ENCODE data around the gene YWHAB.
"Not testable (repeated sequence)": the region's sequence is repeated elsewhere in the genome, so short reads cannot be mapped to it uniquely, and the experiment has no call there.

YWHAB gene

GRCh38 chr20:44885392-44886265 is at the start of gene YWHAB:
Gene YWHAB (plus strand): TSS chr20:44885705. CDS start chr20:44901534, 15,829 bp downstream.
- peak; percentile 98 for DNase-seq

- no peak for DNase-seq
Measured at GRCh38 chr20:44836601-44837120, 48.8 kb upstream of the YWHAB start.

GRCh38 chr20:44837946-44838345 is 47.6 kb upstream of the YWHAB start:
- no peak for DNase-seq

GRCh38 chr20:44838521-44838920 is 47.0 kb upstream of the YWHAB start:
- no peak for DNase-seq

- no peak for DNase-seq
Measured at GRCh38 chr20:44839481-44839880, 46.0 kb upstream of the YWHAB start.

- no peak for DNase-seq
Measured at GRCh38 chr20:44840826-44841225, 44.7 kb upstream of the YWHAB start.

- no peak for DNase-seq
Measured at GRCh38 chr20:44841955-44842354, 43.5 kb upstream of the YWHAB start.

- DNase-seq = no peak
Measured at GRCh38 chr20:44843876-44844275, 41.6 kb upstream of the YWHAB start.

- no peak for DNase-seq
Measured at GRCh38 chr20:44848254-44849015, 37.1 kb upstream of the YWHAB start.

- no peak for DNase-seq
Measured at GRCh38 chr20:44849703-44850102, 35.8 kb upstream of the YWHAB start.

- DNase-seq = no peak
Measured at GRCh38 chr20:44850272-44850671, 35.2 kb upstream of the YWHAB start.

GRCh38 chr20:44850837-44851236 is 34.7 kb upstream of the YWHAB start:
- no peak for DNase-seq

GRCh38 chr20:44851545-44851944 is 34.0 kb upstream of the YWHAB start:
- DNase-seq = no peak

GRCh38 chr20:44856442-44856841 is 29.1 kb upstream of the YWHAB start:
- no peak for DNase-seq

- no peak for DNase-seq
Measured at GRCh38 chr20:44856856-44857448, 28.6 kb upstream of the YWHAB start.

- DNase-seq = no peak
Measured at GRCh38 chr20:44858606-44859360, 26.7 kb upstream of the YWHAB start.

- DNase-seq = no peak
Measured at GRCh38 chr20:44861531-44862006, 23.9 kb upstream of the YWHAB start.

- no peak for DNase-seq
Measured at GRCh38 chr20:44862286-44862685, 23.2 kb upstream of the YWHAB start.

- peak; percentile 36 for DNase-seq
Measured at GRCh38 chr20:44863365-44864084, 22.0 kb upstream of the YWHAB start.

- not testable (repeated sequence) for DNase-seq
Measured at GRCh38 chr20:44864493-44864892, 21.0 kb upstream of the YWHAB start.

- DNase-seq = no peak
Measured at GRCh38 chr20:44866703-44867335, 18.7 kb upstream of the YWHAB start.
